ENCODE data around the gene PSMC3.

PSMC3 gene

GRCh38 chr11:47374720-47375019 lies 51.6 kb downstream of the PSMC3 start:
- DNase-seq: no peak

GRCh38 chr11:47373876-47374719 lies 52.1 kb downstream of the PSMC3 start:
- DNase-seq: peak; percentile 71 to 80 (median 79)

- DNase-seq: no peak
Measured at GRCh38 chr11:47372422-47372821, 53.8 kb downstream of the PSMC3 start.

GRCh38 chr11:47369676-47370075 lies 56.6 kb downstream of the PSMC3 start:
- no peak for DNase-seq

Data from activated CD4-positive, CD25-positive, alpha-beta regulatory T cell (primary cell).